ENCODE data around the gene HMX2. TPM values are rescaled to one million over a fixed set of nuclear protein-coding genes. Genes with fewer than 3 reads are reported as not detected.

The HMX2 gene
- total and polyA plus RNA-seq, 8 donors, result not detected

- TF ChIP-seq CTCF (IDR thresholded peaks at IDR 0.05), result no peak
- Histone ChIP-seq H3K4me3 (peak overlapping the region; percentile 88 to 95), H3K27ac (peak overlapping the region; percentile 84 to 88), H3K9me3 (no peaks in the 10 kb centered on the region), H3K36me3 (peaks cover 0 to 37% of the 10 kb centered on the region in 2 donors), H3K27me3 (peaks cover 33 to 37% of the 10 kb centered on the region in 2 donors), H3K4me1 (peaks cover 23 to 60% of the 10 kb centered on the region in 2 donors)
- peak in 3 of 4 donors; percentile 51 to 92 (median 72) for DNase-seq
- peak; percentile 75 for ATAC-seq
- intact Hi-C loops (cut with DNase I), result no loop called here
Measured at GRCh38 chr10:123154711-123155505, 7.0 kb downstream of the HMX2 start.

DNA sequence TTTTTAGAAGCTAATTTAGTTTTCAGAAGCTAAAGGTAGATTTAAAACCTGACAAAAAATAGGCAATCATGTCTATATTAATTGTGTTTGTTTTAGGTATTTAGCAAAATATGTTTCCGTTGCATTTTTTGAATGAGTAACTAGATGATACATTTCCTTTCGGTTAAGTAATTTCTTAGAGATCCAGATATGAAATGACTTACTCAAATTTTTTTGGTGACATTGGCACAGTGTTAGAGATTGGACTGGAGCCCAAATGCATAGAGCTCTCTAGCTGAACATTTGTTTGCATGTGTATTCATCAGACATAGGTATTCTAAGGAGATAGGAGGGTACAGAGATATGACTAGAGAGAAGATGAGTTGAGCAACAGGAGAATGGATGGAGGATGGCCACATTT, 8.1 kb downstream of the HMX2 start:
- peaks cover 19 to 48% of the 10 kb centered on the region in 2 donors for H3K4me1 ChIP-seq
- DNase-seq (no peak), ATAC-seq (no peak)
- peaks cover 22 to 25% of the 10 kb centered on the region in 2 donors for H3K27me3 ChIP-seq
- H3K4me3 ChIP-seq, result no peak overlapping the region
- no peak overlapping the region for H3K27ac ChIP-seq
- no peak for TF ChIP-seq CTCF (IDR thresholded peaks at IDR 0.05)
- H3K9me3 ChIP-seq, result no peaks in the 10 kb centered on the region
- intact Hi-C loops (cut with DNase I), result no loop called here
- H3K36me3 ChIP-seq, result peaks cover 3 to 48% of the 10 kb centered on the region in 2 donors

- no peak for TF ChIP-seq CTCF (IDR thresholded peaks at IDR 0.05)
- intact Hi-C loops (cut with DNase I), result no loop called here
- H3K27me3 ChIP-seq, result peaks cover 10 to 13% of the 10 kb centered on the region in 2 donors
- no peak overlapping the region for H3K27ac ChIP-seq
- H3K4me3 ChIP-seq, result no peak overlapping the region
- DNase-seq, result no peak
- no peaks in the 10 kb centered on the region for H3K9me3 ChIP-seq
- ATAC-seq, result no peak
- peaks cover 3 to 59% of the 10 kb centered on the region in 2 donors for H3K36me3 ChIP-seq
- H3K4me1 ChIP-seq, result peaks cover 15 to 42% of the 10 kb centered on the region in 2 donors
Measured at GRCh38 chr10:123157210-123157609, 9.3 kb downstream of the HMX2 start.

GRCh38 chr10:123158682-123159081, 10.7 kb downstream of the HMX2 start:
- intact Hi-C loops (cut with DNase I), result no loop called here
- DNase-seq (no peak), ATAC-seq (no peak)
- H3K27ac ChIP-seq, result no peak overlapping the region
- no peak overlapping the region for H3K4me3 ChIP-seq
- H3K36me3 ChIP-seq, result peaks cover 5 to 74% of the 10 kb centered on the region in 2 donors
- H3K9me3 ChIP-seq, result no peaks in the 10 kb centered on the region
- TF ChIP-seq CTCF (IDR thresholded peaks at IDR 0.05), result no peak
- H3K27me3 ChIP-seq, result no peaks in the 10 kb centered on the region
- H3K4me1 ChIP-seq, result peaks cover 15 to 42% of the 10 kb centered on the region in 2 donors

GRCh38 chr10:123160311-123160980, 12.5 kb downstream of the HMX2 start:
- ATAC-seq (no peak), DNase-seq (no peak)
- H3K27me3 ChIP-seq, result no peaks in the 10 kb centered on the region
- no peak for TF ChIP-seq CTCF (IDR thresholded peaks at IDR 0.05)
- intact Hi-C loops (cut with DNase I), result no loop called here
- peaks cover 5 to 89% of the 10 kb centered on the region in 2 donors for H3K36me3 ChIP-seq
- H3K27ac ChIP-seq, result no peak overlapping the region
- no peaks in the 10 kb centered on the region for H3K9me3 ChIP-seq
- no peak overlapping the region for H3K4me3 ChIP-seq
- peaks cover 11 to 35% of the 10 kb centered on the region in 2 donors for H3K4me1 ChIP-seq

All from left lung (tissue), 10 donors.